Endothelial cell of umbilical vein (primary cell): ENCODE measurements around the gene CRY1.

ENCODE experiments used
- CTCF ChIP-seq, 2 donors: IDR thresholded peaks; 1 replicate in 1 of 2; 2 replicates in 1 of 2; pipeline ENCODE4 v1.5.1; 2011; ENCODE audit warnings: low read length in 2 of 2, mild to moderate bottlenecking in 2 of 2, moderate library complexity in 2 of 2, control low read depth in 1 of 2, inconsistent platforms in 1 of 2, low read depth in 1 of 2; ENCODE audit not compliant: insufficient read depth in 1 of 2; ENCODE audit errors: extremely low read depth in 1 of 2
- TF ChIP-seq, protein P1 (sequence below): IDR thresholded peaks from 2 replicates; pipeline ENCODE4 v1.6.1; 2011; ENCODE audit not compliant: insufficient read depth, insufficient read length

- TF ChIP-seq CTCF (IDR thresholded peaks at IDR 0.05; ENCODE audit: extremely low read depth in 1 of 2, insufficient read depth in 1 of 2, low read depth in 1 of 2, low read length in 2 of 2) = no peak
- TF ChIP-seq, protein P1, sequence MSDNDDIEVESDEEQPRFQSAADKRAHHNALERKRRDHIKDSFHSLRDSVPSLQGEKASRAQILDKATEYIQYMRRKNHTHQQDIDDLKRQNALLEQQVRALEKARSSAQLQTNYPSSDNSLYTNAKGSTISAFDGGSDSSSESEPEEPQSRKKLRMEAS = no peak
These were observed 39.6 kb downstream of the CRY1 start for GRCh38 chr12:107053709-107054108.
